OCI-LY1 (cell line): Measurements from ENCODE around the gene SPRED2.

Experiments used
- H2AFZ ChIP-seq: fragments of 200-600 bp; sonication (generic), shearing (Covaris generic); 2 replicates; pipeline ENCODE4 v1.6.0; 2014; ENCODE audit warnings: antibody characterized with exemption, mild to moderate bottlenecking, low read length
- H3F3A ChIP-seq: fragments of 200-600 bp; sonication (generic), shearing (Covaris generic); 2 replicates; pipeline ENCODE4 v1.6.0; 2014; ENCODE audit warnings: mild to moderate bottlenecking, antibody characterized with exemption, low read length, moderate library complexity; ENCODE audit not compliant: insufficient read depth
- H3K27ac ChIP-seq: fragments of 200-600 bp; sonication (generic); 2 replicates; pipeline ENCODE4 v1.5.1; 2014; ENCODE audit warnings: low read length, mixed run types, mild to moderate bottlenecking, low read depth; ENCODE audit not compliant: poor library complexity, severe bottlenecking
- H3K27me3 ChIP-seq: fragments of 200-600 bp; sonication (generic); 2 replicates; pipeline ENCODE4 v1.6.0; 2014; ENCODE audit warnings: antibody characterized with exemption, mild to moderate bottlenecking, low read length, moderate library complexity; ENCODE audit not compliant: insufficient read depth
- H3K36me3 ChIP-seq: fragments of 200-600 bp; sonication (generic); 2 replicates; pipeline ENCODE4 v1.6.1; 2014; ENCODE audit warnings: mild to moderate bottlenecking, antibody characterized with exemption, low read length, moderate library complexity, mixed read lengths; ENCODE audit not compliant: insufficient read depth
- H3K4me1 ChIP-seq: fragments of 200-600 bp; sonication (generic); 2 replicates; pipeline ENCODE4 v1.5.1; 2014; ENCODE audit warnings: mild to moderate bottlenecking, low read length, moderate library complexity; ENCODE audit not compliant: insufficient read depth, severe bottlenecking
- H3K4me2 ChIP-seq: fragments of 200-600 bp; sonication (generic), shearing (Covaris generic); 2 replicates; pipeline ENCODE4 v1.6.1; 2014; ENCODE audit warnings: low read length
- H3K4me3 ChIP-seq: fragments of 200-600 bp; sonication (generic); 2 replicates; pipeline ENCODE4 v1.5.1; 2014; ENCODE audit warnings: low read length, low read depth, mild to moderate bottlenecking, mixed read lengths; ENCODE audit not compliant: poor library complexity, severe bottlenecking
- H3K79me2 ChIP-seq: fragments of 200-600 bp; shearing (Covaris generic); 2 replicates; pipeline ENCODE4 v1.6.1; 2016; ENCODE audit warnings: mixed run types, low read length, mixed read lengths; ENCODE audit not compliant: insufficient read depth
- H3K9ac ChIP-seq: fragments of 200-600 bp; sonication (generic), shearing (Covaris generic); 2 replicates; pipeline ENCODE4 v1.6.1; 2014; ENCODE audit warnings: mild to moderate bottlenecking, low read length, mixed read lengths
- H3K9me2 ChIP-seq: fragments of 200-600 bp; sonication (generic), shearing (Covaris generic); 2 replicates; pipeline ENCODE4 v1.6.1; 2014; ENCODE audit warnings: low read depth, mild to moderate bottlenecking, low read length, mixed read lengths
- H3K9me3 ChIP-seq: fragments of 200-600 bp; shearing (Covaris generic); 2 replicates; pipeline ENCODE4 v1.6.1; 2014; ENCODE audit warnings: low read length, mixed read lengths
- H4K20me1 ChIP-seq: fragments of 200-600 bp; sonication (generic), shearing (Covaris generic); 2 replicates; pipeline ENCODE4 v1.6.0; 2016; ENCODE audit warnings: mild to moderate bottlenecking, low read length; ENCODE audit not compliant: insufficient read depth
- CTCF ChIP-seq: fragments of 200-600 bp; sonication (generic), shearing (Covaris generic); IDR thresholded peaks from 2 replicates; pipeline ENCODE4 v1.5.1; 2017; ENCODE audit warnings: mild to moderate bottlenecking, antibody characterized with exemption, low read length, moderate library complexity, mixed read lengths
- EZH2 ChIP-seq: fragments of 200-600 bp; sonication (generic), shearing (Covaris generic); IDR thresholded peaks from 2 replicates; pipeline ENCODE4 v1.8.0; 2017; ENCODE audit warnings: borderline replicate concordance, mixed run types, mild to moderate bottlenecking, antibody characterized with exemption, low read length, moderate library complexity, mixed read lengths

SPRED2 gene

GRCh38 chr2:65279756-65280155 lies 152.6 kb downstream of the SPRED2 start:
- H3K9me2 ChIP-seq = no peaks in the 10 kb centered on the region
- H3K4me2 ChIP-seq = no peak overlapping the region
- peaks cover 15% of the 10 kb centered on the region for H3K4me1 ChIP-seq

GRCh38 chr2:65278531-65278981 lies 153.8 kb downstream of the SPRED2 start:
- Histone ChIP-seq H2AFZ (no peak overlapping the region), H3K36me3 (peaks cover 1% of the 10 kb centered on the region), H3K4me3 (no peak overlapping the region), H3K4me1 (peaks cover 15% of the 10 kb centered on the region), H3K9me3 (no peaks in the 10 kb centered on the region), H3K9me2 (no peaks in the 10 kb centered on the region), H3K27me3 (no peaks in the 10 kb centered on the region), H3K9ac (no peak overlapping the region), H3K27ac (no peak overlapping the region), H3K79me2 (no peaks in the 10 kb centered on the region), H3K4me2 (no peak overlapping the region), H4K20me1 (no peaks in the 10 kb centered on the region), H3F3A (no peaks in the 10 kb centered on the region)
- TF ChIP-seq EZH2 = no peak
- no peak for TF ChIP-seq CTCF

More at GRCh38 chr2:65279756-65280155, 152.6 kb downstream of the SPRED2 start:
- no peak overlapping the region for H3K9ac ChIP-seq
- H3K4me3 ChIP-seq = no peak overlapping the region
- H3K27ac ChIP-seq = no peak overlapping the region
- no peaks in the 10 kb centered on the region for H3K36me3 ChIP-seq
- no peaks in the 10 kb centered on the region for H3K79me2 ChIP-seq
- TF ChIP-seq CTCF (no peak), EZH2 (no peak)
- H4K20me1 ChIP-seq = no peaks in the 10 kb centered on the region
- no peak overlapping the region for H2AFZ ChIP-seq
- H3F3A ChIP-seq = no peaks in the 10 kb centered on the region
- H3K9me3 ChIP-seq = no peaks in the 10 kb centered on the region
- H3K27me3 ChIP-seq = no peaks in the 10 kb centered on the region

GRCh38 chr2:65277791-65278483 lies 154.5 kb downstream of the SPRED2 start:
- TF ChIP-seq EZH2 = no peak
- TF ChIP-seq CTCF = peak; percentile 36; the same call in 1 of the 2 replicates
- Histone ChIP-seq H3K27me3 (no peaks in the 10 kb centered on the region), H3F3A (no peaks in the 10 kb centered on the region), H3K9me2 (no peaks in the 10 kb centered on the region), H3K36me3 (peaks cover 7% of the 10 kb centered on the region), H3K4me3 (no peak overlapping the region), H4K20me1 (no peaks in the 10 kb centered on the region), H3K9ac (no peak overlapping the region), H3K9me3 (no peaks in the 10 kb centered on the region), H3K27ac (no peak overlapping the region), H2AFZ (no peak overlapping the region), H3K79me2 (no peaks in the 10 kb centered on the region), H3K4me2 (no peak overlapping the region), H3K4me1 (peaks cover 15% of the 10 kb centered on the region)
